ENCODE data around the gene MRAP.

Gene MRAP

GRCh38 chr21:32320726-32321125 is 22.1 kb downstream of the MRAP start:
- no peak overlapping the region for H3K4me3 ChIP-seq (ENCODE audit: low read depth, low read length)
- DNase-seq (ENCODE audit: low read depth), result no peak
- TF ChIP-seq CTCF (conservative IDR thresholded peaks at IDR 0.05; ENCODE audit: low read depth, low read length), result no peak

DNA sequence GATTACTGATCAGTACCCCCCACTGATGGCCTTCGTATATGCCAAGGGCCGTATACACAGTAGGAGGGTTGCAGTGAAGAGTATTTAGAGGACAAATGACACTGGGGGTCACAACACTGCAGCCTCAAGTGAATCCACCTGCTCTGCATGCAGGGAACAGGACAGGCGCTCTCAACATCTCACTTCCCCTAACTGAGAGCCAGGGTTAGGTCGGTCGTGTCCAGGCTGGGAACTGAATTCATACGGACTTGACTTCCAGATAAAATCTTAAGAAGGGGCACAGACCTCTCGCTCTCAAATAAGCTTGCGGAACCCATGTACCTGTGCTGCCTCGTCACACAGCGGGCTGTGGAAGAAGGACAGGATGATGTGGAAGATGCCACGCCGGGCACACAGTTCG is 22.8 kb downstream of the MRAP start:
- no peak overlapping the region for H3K4me3 ChIP-seq (ENCODE audit: low read depth, low read length)
- TF ChIP-seq CTCF (conservative IDR thresholded peaks at IDR 0.05; ENCODE audit: low read depth, low read length), result no peak
- DNase-seq (ENCODE audit: low read depth), result no peak

DNA sequence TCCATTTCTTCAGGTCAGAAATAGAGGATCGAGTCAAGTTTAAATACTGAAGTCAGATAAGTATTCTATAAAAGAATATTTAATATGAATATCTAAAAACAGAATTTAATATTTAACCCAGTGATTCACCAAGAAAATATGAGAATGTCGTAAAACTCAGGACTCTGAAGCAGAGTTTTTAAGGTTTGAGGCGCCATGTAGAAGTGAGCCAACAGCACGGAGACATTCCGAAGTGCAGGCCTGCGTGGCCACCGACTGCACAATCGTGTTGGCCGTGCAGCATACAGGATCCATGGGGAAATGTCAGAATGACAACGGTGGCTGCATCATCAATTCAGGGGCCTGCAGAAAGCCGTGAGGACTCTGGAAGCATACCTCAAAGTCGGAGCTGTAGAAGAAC is 23.4 kb downstream of the MRAP start:
- TF ChIP-seq CTCF (conservative IDR thresholded peaks at IDR 0.05; ENCODE audit: low read depth, low read length), result no peak
- H3K4me3 ChIP-seq (ENCODE audit: low read depth, low read length), result no peak overlapping the region

DNA sequence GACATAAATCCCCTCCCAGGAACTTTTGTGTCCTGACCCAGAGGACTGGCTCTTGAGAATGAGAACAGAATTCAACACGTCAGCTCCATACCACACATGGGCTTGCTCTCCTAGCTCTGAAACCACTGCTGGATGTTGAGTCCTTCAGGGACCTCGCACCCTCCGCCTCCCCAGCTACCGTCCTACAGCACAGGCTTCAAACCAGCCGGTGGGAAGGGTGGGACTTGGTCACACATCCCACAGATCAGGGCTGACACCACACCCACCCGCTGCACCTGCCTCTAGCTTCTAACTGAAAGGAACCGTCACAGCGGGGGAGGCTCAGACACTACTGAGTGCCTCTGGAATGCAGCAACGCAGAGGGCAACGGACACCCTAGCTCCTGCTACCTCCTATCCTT is 24.0 kb downstream of the MRAP start:
- no peak overlapping the region for H3K4me3 ChIP-seq (ENCODE audit: low read depth, low read length)
- no peak for TF ChIP-seq CTCF (conservative IDR thresholded peaks at IDR 0.05; ENCODE audit: low read depth, low read length)
- no peak for DNase-seq (ENCODE audit: low read depth)

More for the DNA sequence above, 23.4 kb downstream of the MRAP start:
- DNase-seq (ENCODE audit: low read depth), result no peak

- DNase-seq (ENCODE audit: low read depth), result no peak
- TF ChIP-seq CTCF (conservative IDR thresholded peaks at IDR 0.05; ENCODE audit: low read depth, low read length), result no peak
- no peak overlapping the region for H3K4me3 ChIP-seq (ENCODE audit: low read depth, low read length)
Observed at GRCh38 chr21:32325706-32326105, 27.1 kb downstream of the MRAP start.

DNA sequence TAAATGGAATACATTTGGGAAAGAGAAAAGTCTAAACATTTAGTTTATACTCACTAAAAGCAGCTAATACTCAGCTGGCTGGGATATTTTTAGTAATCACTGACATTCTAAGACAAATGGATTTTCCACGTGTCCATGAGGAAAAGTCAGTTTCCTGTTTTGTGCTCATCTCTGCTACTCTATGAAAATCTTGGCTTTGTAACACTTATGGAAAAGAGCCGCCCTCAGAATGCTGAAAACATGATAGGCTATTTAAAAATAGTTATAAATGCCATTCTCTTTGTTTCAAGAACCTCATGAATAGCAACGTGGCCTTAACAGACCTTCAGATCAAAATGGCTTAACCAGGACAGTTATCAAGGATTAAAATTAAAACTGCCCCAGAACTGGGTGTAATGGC is 29.9 kb downstream of the MRAP start:
- no peak overlapping the region for H3K4me3 ChIP-seq (ENCODE audit: low read depth, low read length)
- no peak for DNase-seq (ENCODE audit: low read depth)
- no peak for TF ChIP-seq CTCF (conservative IDR thresholded peaks at IDR 0.05; ENCODE audit: low read depth, low read length)

DNA sequence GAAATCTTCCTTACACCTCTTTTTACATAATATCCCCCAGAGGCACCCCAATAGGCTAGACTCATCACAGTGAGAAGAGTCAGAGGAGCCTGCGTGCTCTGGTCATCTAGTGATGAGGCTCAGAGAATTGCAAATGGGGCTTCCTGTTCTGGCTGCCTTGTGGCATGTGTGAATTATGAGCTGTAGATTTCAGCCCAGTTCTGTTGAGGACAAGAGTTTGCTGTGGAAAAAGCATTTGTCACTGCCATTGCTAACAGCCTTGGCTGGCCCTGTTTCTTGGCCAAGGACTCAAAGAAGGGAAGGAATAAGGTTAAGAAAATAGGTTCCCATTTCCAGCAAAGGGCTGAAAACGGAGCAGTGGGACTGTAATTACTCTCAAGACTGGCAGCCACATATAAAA is 30.7 kb downstream of the MRAP start:
- no peak for TF ChIP-seq CTCF (conservative IDR thresholded peaks at IDR 0.05; ENCODE audit: low read depth, low read length)
- no peak overlapping the region for H3K4me3 ChIP-seq (ENCODE audit: low read depth, low read length)
- DNase-seq (ENCODE audit: low read depth), result no peak

Data from choroid plexus epithelial cell (primary cell).